ENCODE data around the gene TMC1.

The TMC1 gene

GRCh38 chr9:72882117-72882775 lies 360.8 kb downstream of the TMC1 start:
- DNase-seq, result no peak

GRCh38 chr9:72883875-72884274 lies 362.5 kb downstream of the TMC1 start:
- no peak for DNase-seq

DNA sequence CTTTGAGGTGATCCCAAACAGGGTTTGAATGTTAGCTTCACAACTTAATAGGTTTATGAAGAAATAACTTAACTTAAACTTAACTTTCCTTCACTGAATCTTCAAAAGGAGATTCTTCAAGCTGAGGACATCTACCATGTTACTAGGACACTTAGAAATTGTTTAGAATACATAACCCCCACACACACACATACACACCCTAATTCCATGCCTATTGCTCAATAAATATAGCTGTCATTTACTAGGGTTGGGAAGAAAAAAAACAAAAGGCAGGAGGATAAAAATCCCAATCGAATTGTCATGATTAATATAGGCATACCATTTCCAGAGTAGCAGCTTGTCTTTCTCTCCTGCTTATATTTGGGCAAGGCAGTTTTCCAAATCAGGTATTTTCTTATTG lies 363.1 kb downstream of the TMC1 start:
- no peak for DNase-seq

Data from hippocampal formation (tissue), 2 donors.